Muscle layer of duodenum (tissue), 2 donors: Measurements from ENCODE around the gene RBM4.

Experiments used
- H3K27ac ChIP-seq: one replicate; pipeline ENCODE4 v1.7.0; 2013; ENCODE audit warnings: mild to moderate bottlenecking, low read length
- H3K27me3 ChIP-seq: one replicate; pipeline ENCODE4 v1.7.0; 2013; ENCODE audit warnings: low read depth, mild to moderate bottlenecking, control low read depth, low read length
- H3K36me3 ChIP-seq, 2 donors: one replicate each; pipeline ENCODE4 v1.7.0; 2013; ENCODE audit warnings: low read length in 2 of 2, control low read depth in 1 of 2, mild to moderate bottlenecking in 1 of 2; ENCODE audit not compliant: insufficient read depth in 2 of 2, control insufficient read depth in 1 of 2
- H3K4me1 ChIP-seq, 2 donors: one replicate each; pipeline ENCODE4 v1.7.0; 2013; ENCODE audit warnings: low read length in 2 of 2, mild to moderate bottlenecking in 2 of 2, control low read depth in 1 of 2, moderate library complexity in 1 of 2; ENCODE audit not compliant: insufficient read depth in 2 of 2, control insufficient read depth in 1 of 2
- H3K4me3 ChIP-seq, 2 donors: one replicate each; pipeline ENCODE4 v1.7.0; 2013; ENCODE audit warnings: low read length in 2 of 2, low read depth in 1 of 2, mild to moderate bottlenecking in 1 of 2
- H3K9me3 ChIP-seq, 2 donors: one replicate each; pipeline ENCODE4 v1.7.0; 2013; ENCODE audit warnings: low read length in 2 of 2, control low read depth in 1 of 2, mild to moderate bottlenecking in 1 of 2; ENCODE audit not compliant: control insufficient read depth in 1 of 2
- donor health status: healthy.

Gene RBM4

GRCh38 chr11:66663741-66664296, 25.3 kb downstream of the RBM4 start:
- Histone ChIP-seq H3K27ac (no peak overlapping the region), H3K4me3 (no peak overlapping the region), H3K36me3 (peaks cover 31 to 42% of the 10 kb centered on the region in 2 donors), H3K27me3 (no peaks in the 10 kb centered on the region), H3K9me3 (no peaks in the 10 kb centered on the region), H3K4me1 (no peaks in the 10 kb centered on the region)

GRCh38 chr11:66665369-66665768, 26.9 kb downstream of the RBM4 start:
- Histone ChIP-seq H3K36me3 (peaks cover 31 to 44% of the 10 kb centered on the region in 2 donors), H3K27ac (no peak overlapping the region), H3K4me1 (no peaks in the 10 kb centered on the region), H3K9me3 (no peaks in the 10 kb centered on the region), H3K27me3 (no peaks in the 10 kb centered on the region), H3K4me3 (no peak overlapping the region)

GRCh38 chr11:66670816-66671215, 32.3 kb downstream of the RBM4 start:
- Histone ChIP-seq H3K36me3 (peaks cover 19 to 27% of the 10 kb centered on the region in 2 donors), H3K9me3 (no peaks in the 10 kb centered on the region), H3K4me3 (no peak overlapping the region), H3K27ac (no peak overlapping the region), H3K27me3 (no peaks in the 10 kb centered on the region), H3K4me1 (peaks cover 7 to 24% of the 10 kb centered on the region in 2 donors)

DNA sequence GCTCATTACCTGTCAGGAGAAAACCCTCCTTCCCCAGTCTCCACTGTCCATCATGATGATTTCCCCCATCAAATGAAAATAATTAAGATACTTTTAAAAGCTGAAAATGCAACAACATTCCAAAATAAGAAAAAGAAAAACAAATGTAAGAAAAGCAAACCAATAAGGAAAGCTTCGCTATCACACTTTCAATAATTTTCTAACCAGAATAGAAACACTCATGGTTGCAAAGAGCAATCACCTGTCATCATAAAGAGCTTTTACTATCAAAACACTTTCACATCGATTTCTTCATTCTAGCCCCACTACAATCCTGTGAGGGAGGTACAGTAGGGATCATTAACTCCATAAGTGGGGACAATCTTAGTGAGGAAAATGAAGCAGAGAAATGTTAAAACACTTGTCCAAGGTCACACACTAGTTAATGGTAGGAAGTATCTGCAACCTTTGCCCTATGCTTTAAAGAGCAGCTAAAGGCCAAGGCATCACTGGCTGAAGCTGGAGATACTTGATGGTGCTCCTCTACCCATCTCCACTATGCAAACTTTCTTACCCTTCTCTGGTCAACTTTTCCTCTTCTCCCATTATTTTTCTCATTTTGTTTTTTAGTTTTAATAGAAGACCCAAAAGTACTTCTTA, 36.6 kb downstream of the RBM4 start:
- H3K36me3 ChIP-seq, result peaks cover 4 to 5% of the 10 kb centered on the region in 2 donors
- peaks cover 20 to 37% of the 10 kb centered on the region in 2 donors for H3K4me1 ChIP-seq
- peak overlapping the region in 1 of 2 donors; percentile 17 for H3K4me3 ChIP-seq
- no peaks in the 10 kb centered on the region for H3K27me3 ChIP-seq
- H3K9me3 ChIP-seq, result no peaks in the 10 kb centered on the region
- H3K27ac ChIP-seq, result no peak overlapping the region

DNA sequence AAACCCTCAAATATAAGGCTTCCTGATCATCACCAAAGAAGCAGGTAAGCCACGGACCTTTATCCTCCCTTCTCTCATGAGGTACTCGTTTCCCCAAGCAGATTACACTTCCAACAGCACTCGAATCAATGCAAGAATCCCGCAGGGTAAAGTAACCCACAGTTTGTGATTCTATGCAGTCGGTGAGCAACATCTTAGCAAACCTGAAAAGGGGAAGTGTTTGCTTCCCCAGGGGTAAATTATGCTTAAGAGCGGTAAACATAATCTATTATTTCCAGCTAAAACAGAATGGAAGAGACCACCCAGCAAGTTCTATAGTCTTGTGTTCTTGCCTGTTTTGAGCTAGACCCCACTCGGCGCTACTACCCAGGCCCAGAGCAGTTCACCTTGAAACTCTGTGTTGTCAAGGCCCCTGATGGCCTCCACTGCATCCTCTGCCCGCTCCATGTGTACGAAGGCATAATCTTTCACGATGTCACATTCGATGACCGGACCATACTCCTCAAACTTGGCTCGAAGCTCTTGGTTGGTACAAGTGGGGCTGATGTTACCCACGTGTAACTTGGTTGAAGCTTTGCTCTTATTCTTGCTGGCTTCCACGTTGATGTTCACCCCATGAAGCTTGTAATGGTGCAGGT, 37.9 kb downstream of the RBM4 start:
- H3K27ac ChIP-seq, result no peak overlapping the region
- H3K27me3 ChIP-seq, result no peaks in the 10 kb centered on the region
- H3K9me3 ChIP-seq, result no peaks in the 10 kb centered on the region
- peaks cover 0 to 5% of the 10 kb centered on the region in 2 donors for H3K36me3 ChIP-seq
- H3K4me3 ChIP-seq, result peak overlapping the region; percentile 77 to 83
- peaks cover 20 to 37% of the 10 kb centered on the region in 2 donors for H3K4me1 ChIP-seq

- H3K27ac ChIP-seq, result peak overlapping the region; percentile 96
- H3K9me3 ChIP-seq, result no peaks in the 10 kb centered on the region
- peaks cover 0 to 5% of the 10 kb centered on the region in 2 donors for H3K36me3 ChIP-seq
- H3K4me1 ChIP-seq, result peaks cover 20 to 37% of the 10 kb centered on the region in 2 donors
- peak overlapping the region; percentile 77 to 83 for H3K4me3 ChIP-seq
- H3K27me3 ChIP-seq, result no peaks in the 10 kb centered on the region
These were observed 38.6 kb downstream of the RBM4 start for GRCh38 chr11:66676931-66677598.

DNA sequence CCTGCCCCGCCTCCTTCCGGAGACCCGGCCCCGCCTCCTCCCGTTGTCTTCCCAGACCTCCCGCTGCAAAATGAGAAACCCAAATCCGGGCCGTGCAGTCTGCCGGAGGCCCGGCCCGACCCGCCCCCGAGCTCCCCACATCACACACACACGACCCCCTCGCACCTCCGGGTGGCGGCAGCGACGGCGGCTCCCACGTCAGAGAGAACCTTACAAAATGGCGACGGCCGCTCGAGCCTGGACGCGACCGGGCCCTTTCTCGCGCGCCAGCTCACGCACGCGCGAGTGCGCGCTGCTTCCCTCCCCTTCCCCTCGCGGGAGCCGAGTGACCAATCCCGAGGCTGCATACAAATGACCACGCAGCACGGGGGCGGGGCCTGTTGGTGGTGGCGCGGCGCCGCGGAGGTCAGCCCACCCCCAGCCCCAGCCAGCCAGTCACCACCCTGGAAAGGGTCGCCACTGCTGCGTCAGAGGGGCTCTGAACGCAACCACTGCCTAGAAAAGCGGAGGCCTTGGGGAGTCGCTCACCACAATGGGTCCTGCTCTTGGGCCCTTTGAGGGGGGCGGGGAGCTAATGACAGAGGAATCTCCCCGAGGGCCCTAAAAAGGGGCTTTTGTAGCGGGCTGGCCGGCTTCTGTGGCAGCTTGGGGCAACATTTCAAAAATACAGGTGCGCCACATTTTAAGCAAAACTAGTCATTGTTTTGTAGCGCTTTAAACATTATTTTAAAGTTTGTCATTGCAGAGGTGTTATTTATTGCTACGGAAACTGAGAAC, 39.3 kb downstream of the RBM4 start, which contains the start of gene RBM4B:
TSS of gene RBM4B (minus strand) at position 289 of the 777 bp plus-strand sequence. CDS start 808 bp downstream, outside the sequence.
- H3K36me3 ChIP-seq, result peaks cover 0 to 5% of the 10 kb centered on the region in 2 donors
- H3K4me1 ChIP-seq, result peaks cover 20 to 37% of the 10 kb centered on the region in 2 donors
- no peaks in the 10 kb centered on the region for H3K9me3 ChIP-seq

GRCh38 chr11:66680966-66681645, 42.6 kb downstream of the RBM4 start:
- H3K27me3 ChIP-seq, result no peaks in the 10 kb centered on the region
- no peak overlapping the region for H3K4me3 ChIP-seq
- H3K27ac ChIP-seq, result no peak overlapping the region
- H3K9me3 ChIP-seq, result no peaks in the 10 kb centered on the region
- peaks cover 0 to 5% of the 10 kb centered on the region in 2 donors for H3K36me3 ChIP-seq
- peaks cover 10 to 11% of the 10 kb centered on the region in 2 donors for H3K4me1 ChIP-seq

More for the DNA sequence above, 39.3 kb downstream of the RBM4 start, which contains the start of gene RBM4B:
- Histone ChIP-seq H3K27ac (peak within 1 kb of the TSS; percentile 96), H3K27me3 (no peaks in the 10 kb centered on the region), H3K4me3 (peak within 1 kb of the TSS; percentile 77 to 83)

GRCh38 chr11:66683877-66684276, 45.4 kb downstream of the RBM4 start:
- Histone ChIP-seq H3K9me3 (no peaks in the 10 kb centered on the region), H3K4me3 (no peak overlapping the region), H3K4me1 (no peaks in the 10 kb centered on the region), H3K36me3 (no peaks in the 10 kb centered on the region), H3K27me3 (no peaks in the 10 kb centered on the region), H3K27ac (no peak overlapping the region)

DNA sequence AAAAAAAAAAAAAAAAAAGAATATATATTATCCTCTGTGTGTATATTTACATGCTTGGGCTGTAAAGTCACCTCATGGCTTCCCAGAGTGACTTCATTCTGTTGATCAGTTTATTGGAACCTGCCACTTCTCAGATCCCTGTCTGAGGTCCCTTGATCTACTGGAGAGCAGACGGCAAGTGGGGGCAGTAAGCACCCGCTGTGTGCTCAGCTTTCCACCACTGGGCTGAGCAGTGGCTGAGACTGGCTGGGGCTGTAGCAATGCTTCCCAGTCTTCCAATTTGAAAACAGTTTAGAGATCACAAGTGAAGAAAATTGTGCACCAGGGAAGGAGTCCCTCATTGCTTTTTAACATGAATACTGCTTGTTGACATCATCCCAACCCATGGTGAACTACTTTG, 46.1 kb downstream of the RBM4 start:
- H3K4me3 ChIP-seq, result no peak overlapping the region
- no peaks in the 10 kb centered on the region for H3K36me3 ChIP-seq
- H3K4me1 ChIP-seq, result no peaks in the 10 kb centered on the region
- no peak overlapping the region for H3K27ac ChIP-seq
- no peaks in the 10 kb centered on the region for H3K9me3 ChIP-seq
- H3K27me3 ChIP-seq, result no peaks in the 10 kb centered on the region
